GM12891 (cell line): Measurements from ENCODE around the gene ARHGEF4.

Source experiments
- POLR2A ChIP-seq: IDR thresholded peaks from 2 replicates; pipeline ENCODE4 v1.6.1; 2011; ENCODE audit warnings: low read depth, low read length, control low read depth
- POLR2AphosphoS5 ChIP-seq: IDR thresholded peaks from 2 replicates; pipeline ENCODE4 v1.6.1; 2011; ENCODE audit warnings: low read depth, low read length, control low read depth
- POU2F2 ChIP-seq: IDR thresholded peaks from 2 replicates; pipeline ENCODE4 v1.6.1; 2011; ENCODE audit warnings: low read depth, mild to moderate bottlenecking, control low read depth, low read length, moderate library complexity
- SPI1 ChIP-seq: IDR thresholded peaks from 2 replicates; pipeline ENCODE4 v1.6.1; 2011; ENCODE audit warnings: low read depth, low read length, control low read depth
- TAF1 ChIP-seq: IDR thresholded peaks from 2 replicates; pipeline ENCODE4 v1.6.1; 2011; ENCODE audit warnings: low read depth, low read length, control low read depth

- TF ChIP-seq POLR2A: no peak
- TF ChIP-seq POLR2AphosphoS5: no peak
- TF ChIP-seq TAF1: no peak
- TF ChIP-seq SPI1: no peak
- no peak for TF ChIP-seq POU2F2
These were observed 1.0 kb upstream of the ARHGEF4 start for GRCh38 chr2:130835766-130836015.
